Right lobe of liver (tissue), 4 donors: ENCODE data around the gene CELF4.

Experiments
- CTCF ChIP-seq, 4 donors: fragments of 200-600 bp in 3 of 4; fragments of 450-650 bp in 1 of 4; IDR thresholded peaks; one replicate each; pipeline versions ENCODE4 v1.5.1 to v1.8.0; 2016 to 2022; ENCODE audit warnings: antibody characterized with exemption in 4 of 4, mild to moderate bottlenecking in 2 of 4
- POLR2A ChIP-seq: fragments of 450-650 bp; IDR thresholded peaks from one replicate; pipeline ENCODE4 v1.6.1; 2017; ENCODE audit warnings: antibody characterized with exemption, mild to moderate bottlenecking
- donor health status: DM: no; HTN: no; CAD: no.
- donor health status: DM: no; HTN: no; CAD: no.
- donor health status: DM: no; HTN: yes; CAD: no.

- TF ChIP-seq CTCF (IDR thresholded peaks at IDR 0.05) (no peak), POLR2A (no peak)
Observed at GRCh38 chr18:37514953-37515352, 50.6 kb downstream of the CELF4 start.
